GM21737 (cell line): ENCODE measurements around the gene CYP2S1.

ENCODE experiments used
- ATAC-seq: cut with Tn5 transposase; IDR thresholded peaks from one replicate; pipeline ENCODE4 v1.9.1; 2021; ENCODE audit warnings: mild to moderate bottlenecking, moderate library complexity; ENCODE audit not compliant: unreplicated experiment

CYP2S1 gene

DNA sequence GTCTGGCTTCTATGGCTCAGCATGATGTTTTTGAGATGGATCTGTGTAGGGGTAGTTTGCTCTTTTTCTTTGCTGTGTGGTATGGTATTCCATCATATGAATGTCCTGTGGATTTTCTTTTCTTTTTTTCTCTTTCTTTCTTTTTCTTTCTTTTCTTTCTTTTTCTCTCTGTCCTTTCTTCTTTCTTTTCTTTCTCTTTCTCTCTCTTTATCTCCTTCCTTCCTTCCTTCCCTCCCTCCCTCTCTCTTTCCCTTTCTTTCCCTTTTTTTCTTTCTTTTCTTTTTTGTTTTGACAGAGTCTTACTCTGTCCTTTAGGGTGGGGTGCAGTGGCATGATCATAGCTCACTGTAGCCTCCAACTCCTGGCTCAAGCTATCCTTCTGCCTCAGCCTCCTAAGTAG is 62.2 kb downstream of the CYP2S1 start:
- no peak for ATAC-seq
